ENCODE measurements around the gene TEX11. TPM values are rescaled to one million over a fixed set of nuclear protein-coding genes. Genes with fewer than 3 reads are reported as not detected.
A peak's percentile ranks its signal among the peaks of the same experiment; 100 is the strongest.
"Not testable (repeated sequence)": the region's sequence is repeated elsewhere in the genome, so short reads cannot be mapped to it uniquely, and the experiment has no call there.

The TEX11 gene
- total RNA-seq, 1 donor from 2014 or later, result not detected

GRCh38 chrX:70664726-70665125, 243.8 kb downstream of the TEX11 start:
- TF ChIP-seq CTCF (IDR thresholded peaks at IDR 0.05; ENCODE audit: insufficient read depth, low read length, poor library complexity, severe bottlenecking), result peak; percentile 37
- peak; percentile 4 for DNase-seq (ENCODE audit: low read depth)
- Histone ChIP-seq H3K36me3 (ENCODE audit: control insufficient read depth, insufficient read depth, low read length) (no peaks in the 10 kb centered on the region), H3K27me3 (ENCODE audit: control insufficient read depth, insufficient read depth, low read length) (no peaks in the 10 kb centered on the region), H3K4me3 (ENCODE audit: low read depth, low read length) (no peak overlapping the region)

GRCh38 chrX:70661124-70661523, 247.4 kb downstream of the TEX11 start:
- not testable (repeated sequence) for H3K27me3 ChIP-seq (ENCODE audit: control insufficient read depth, insufficient read depth, low read length); DNase-seq (ENCODE audit: low read depth); H3K4me3 ChIP-seq (ENCODE audit: low read depth, low read length); H3K36me3 ChIP-seq (ENCODE audit: control insufficient read depth, insufficient read depth, low read length)

GRCh38 chrX:70657546-70657945, 251.0 kb downstream of the TEX11 start:
- not testable (repeated sequence) for H3K27me3 ChIP-seq (ENCODE audit: control insufficient read depth, insufficient read depth, low read length); H3K4me3 ChIP-seq (ENCODE audit: low read depth, low read length); DNase-seq (ENCODE audit: low read depth); H3K36me3 ChIP-seq (ENCODE audit: control insufficient read depth, insufficient read depth, low read length)

GRCh38 chrX:70656304-70656703, 252.2 kb downstream of the TEX11 start:
- DNase-seq (ENCODE audit: low read depth), result no peak
- no peak overlapping the region for H3K4me3 ChIP-seq (ENCODE audit: low read depth, low read length)
- H3K27me3 ChIP-seq (ENCODE audit: control insufficient read depth, insufficient read depth, low read length), result no peaks in the 10 kb centered on the region
- TF ChIP-seq CTCF (IDR thresholded peaks at IDR 0.05; ENCODE audit: insufficient read depth, low read length, poor library complexity, severe bottlenecking), result no peak
- H3K36me3 ChIP-seq (ENCODE audit: control insufficient read depth, insufficient read depth, low read length), result no peaks in the 10 kb centered on the region

- H3K36me3 ChIP-seq (ENCODE audit: control insufficient read depth, insufficient read depth, low read length); H3K27me3 ChIP-seq (ENCODE audit: control insufficient read depth, insufficient read depth, low read length); H3K4me3 ChIP-seq (ENCODE audit: low read depth, low read length); DNase-seq (ENCODE audit: low read depth): not testable (repeated sequence)
Observed at GRCh38 chrX:70647910-70648309, 260.6 kb downstream of the TEX11 start.

- H3K27me3 ChIP-seq (ENCODE audit: control insufficient read depth, insufficient read depth, low read length), result no peaks in the 10 kb centered on the region
- H3K4me3 ChIP-seq (ENCODE audit: low read depth, low read length), result no peak overlapping the region
- H3K36me3 ChIP-seq (ENCODE audit: control insufficient read depth, insufficient read depth, low read length), result no peaks in the 10 kb centered on the region
- no peak for TF ChIP-seq CTCF (IDR thresholded peaks at IDR 0.05; ENCODE audit: insufficient read depth, low read length, poor library complexity, severe bottlenecking)
- DNase-seq (ENCODE audit: low read depth), result no peak
Observed at GRCh38 chrX:70636218-70636617, 272.3 kb downstream of the TEX11 start.

- no peak overlapping the region for H3K4me3 ChIP-seq (ENCODE audit: low read depth, low read length)
- DNase-seq (ENCODE audit: low read depth), result no peak
- no peaks in the 10 kb centered on the region for H3K27me3 ChIP-seq (ENCODE audit: control insufficient read depth, insufficient read depth, low read length)
- H3K36me3 ChIP-seq (ENCODE audit: control insufficient read depth, insufficient read depth, low read length), result no peaks in the 10 kb centered on the region
- no peak for TF ChIP-seq CTCF (IDR thresholded peaks at IDR 0.05; ENCODE audit: insufficient read depth, low read length, poor library complexity, severe bottlenecking)
Observed at GRCh38 chrX:70635669-70636068, 272.8 kb downstream of the TEX11 start.
